Testis (tissue), 2 donors: ENCODE measurements around the gene H6PD.

Source experiments
- CTCF ChIP-seq, 3 experiments: fragments of 450-650 bp in 2 of 3; fragments of 200-600 bp in 1 of 3; sonication (generic) in 1 of 3; IDR thresholded peaks; one replicate each; pipeline ENCODE4 v1.5.1; 2016 to 2019; ENCODE audit warnings: antibody characterized with exemption in 3 of 3, mild to moderate bottlenecking in 2 of 3, moderate library complexity in 1 of 3
- POLR2A ChIP-seq: fragments of 450-650 bp; IDR thresholded peaks from one replicate; pipeline ENCODE4 v1.6.1; 2017; ENCODE audit warnings: antibody characterized with exemption, mild to moderate bottlenecking, moderate library complexity

GRCh38 chr1:9294910-9295636 lies 60.5 kb downstream of the H6PD start:
- TF ChIP-seq CTCF (IDR thresholded peaks at IDR 0.05) (no peak), POLR2A (no peak)
